ENCODE measurements around the gene SKI.

The SKI gene

DNA sequence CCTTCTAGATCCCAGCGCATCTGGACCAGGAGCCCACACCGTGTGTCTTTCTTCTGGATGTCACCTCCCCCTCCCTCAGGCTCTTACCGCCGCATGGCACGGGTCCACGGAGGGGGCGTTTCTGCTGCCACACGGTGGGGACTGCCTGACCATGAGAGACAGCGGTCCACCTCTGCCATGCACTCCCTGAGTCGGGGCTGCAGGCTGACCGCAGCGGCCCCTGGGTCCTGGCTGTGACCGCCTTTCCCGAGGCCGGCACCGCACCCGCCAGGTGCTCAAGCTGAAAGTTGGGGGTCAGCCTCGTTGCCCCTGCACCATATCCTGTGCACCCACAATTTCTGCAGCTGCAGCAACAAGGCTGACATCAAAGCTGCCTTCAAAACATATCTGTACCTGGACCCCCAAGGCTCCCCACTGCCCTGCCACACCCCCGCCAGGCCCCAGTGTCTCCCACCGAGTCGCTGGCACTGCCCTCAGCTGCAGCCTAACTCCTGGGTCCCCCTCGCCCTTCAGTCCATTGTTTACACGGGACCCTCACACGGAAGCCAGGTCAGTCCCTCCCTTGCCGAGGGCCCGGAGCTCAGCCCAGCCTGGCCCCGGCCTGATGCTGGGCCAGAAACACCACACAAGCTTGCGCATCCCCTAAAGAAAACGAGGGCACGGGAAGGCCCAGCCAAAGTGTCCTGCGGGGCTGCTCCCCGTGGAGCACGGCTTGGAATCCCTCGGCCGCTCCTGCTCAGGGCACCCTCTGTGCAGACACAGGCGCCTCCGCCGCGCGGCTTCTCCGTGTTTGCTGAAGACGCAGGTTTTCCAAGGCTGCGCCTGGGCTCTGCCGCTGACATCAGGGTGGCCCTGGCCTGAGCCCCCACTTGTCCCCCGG lies 111.3 kb downstream of the SKI start:
- Histone ChIP-seq H3K27me3 (replicated peaks; ENCODE audit: control insufficient read depth, insufficient read depth, low read length, poor library complexity, severe bottlenecking) (no peaks in the 10 kb centered on the region), H3K4me3 (ENCODE audit: insufficient read depth, low read depth, low read length, poor library complexity, severe bottlenecking) (no peak overlapping the region), H3K36me3 (ENCODE audit: control insufficient read depth, insufficient read depth, low read length) (no peaks in the 10 kb centered on the region), H3K9me3 (ENCODE audit: control insufficient read depth, low read length) (no peaks in the 10 kb centered on the region), H3K4me1 (ENCODE audit: control insufficient read depth, insufficient read depth, low read length, poor library complexity, severe bottlenecking) (no peaks in the 10 kb centered on the region), H3K27ac (ENCODE audit: insufficient read depth, low read length, poor library complexity, severe bottlenecking) (no peak overlapping the region)
- DNase-seq, result no peak

DNA sequence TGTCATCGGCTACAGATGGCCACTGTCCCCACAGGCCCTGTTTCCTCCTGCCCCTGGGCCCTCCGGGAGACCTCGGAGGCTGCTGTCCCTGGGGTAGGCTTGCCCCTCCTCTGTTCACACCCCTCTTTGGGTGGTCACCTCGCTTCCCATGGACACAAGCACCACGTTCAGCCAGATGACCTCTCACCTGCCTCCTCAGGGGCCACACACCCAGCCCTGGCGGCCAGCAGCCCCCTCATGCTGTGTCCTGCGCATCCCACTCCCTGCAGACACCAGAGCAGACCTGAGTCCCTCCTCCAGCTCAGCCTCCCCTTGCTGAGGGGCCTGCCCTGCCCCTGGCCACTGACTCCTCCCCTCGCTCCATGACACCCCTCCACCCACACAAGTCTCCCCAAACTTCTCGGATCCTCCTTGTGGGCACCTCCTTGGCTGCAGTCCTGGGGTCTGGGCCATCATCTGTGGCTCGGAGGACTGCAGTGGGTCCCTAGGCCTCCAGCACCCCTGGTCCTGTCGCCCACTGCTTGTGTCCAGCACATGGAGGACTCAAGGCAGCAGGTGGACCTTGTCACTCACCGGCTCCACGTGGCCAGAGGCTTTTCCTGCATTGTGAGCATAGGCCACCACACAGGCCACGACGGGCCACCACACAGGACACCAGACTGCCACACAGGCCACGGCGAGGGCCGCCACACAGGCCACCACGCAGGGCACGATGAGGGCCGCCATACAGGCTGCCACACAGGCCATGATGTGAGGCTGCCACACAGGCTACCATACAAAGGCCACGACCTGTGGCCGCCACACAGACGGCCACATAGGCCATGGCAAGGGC lies 112.2 kb downstream of the SKI start:
- H3K36me3 ChIP-seq (ENCODE audit: control insufficient read depth, insufficient read depth, low read length), result no peaks in the 10 kb centered on the region
- no peak overlapping the region for H3K4me3 ChIP-seq (ENCODE audit: insufficient read depth, low read depth, low read length, poor library complexity, severe bottlenecking)
- H3K27me3 ChIP-seq (replicated peaks; ENCODE audit: control insufficient read depth, insufficient read depth, low read length, poor library complexity, severe bottlenecking), result no peaks in the 10 kb centered on the region
- H3K4me1 ChIP-seq (ENCODE audit: control insufficient read depth, insufficient read depth, low read length, poor library complexity, severe bottlenecking), result no peaks in the 10 kb centered on the region
- no peak for DNase-seq
- no peak overlapping the region for H3K27ac ChIP-seq (ENCODE audit: insufficient read depth, low read length, poor library complexity, severe bottlenecking)
- H3K9me3 ChIP-seq (ENCODE audit: control insufficient read depth, low read length), result no peaks in the 10 kb centered on the region

DNA sequence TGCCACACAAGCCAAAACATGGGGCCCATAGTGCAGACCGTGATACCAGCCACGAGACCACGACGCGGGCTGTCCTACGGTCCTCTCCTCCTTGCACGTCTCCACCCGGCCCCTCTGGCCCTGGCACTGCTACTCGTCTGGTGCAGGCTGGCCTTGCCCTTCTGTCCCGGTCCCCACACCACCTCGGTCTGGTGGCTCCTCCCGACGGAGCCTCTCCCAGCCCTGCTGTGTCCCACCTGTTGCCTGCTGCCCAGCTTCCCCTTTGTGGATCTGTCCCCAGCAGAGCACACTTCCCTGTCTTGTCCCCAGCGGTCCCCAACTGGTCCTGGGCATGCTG lies 112.8 kb downstream of the SKI start:
- Histone ChIP-seq H3K4me3 (ENCODE audit: insufficient read depth, low read depth, low read length, poor library complexity, severe bottlenecking) (no peak overlapping the region), H3K9me3 (ENCODE audit: control insufficient read depth, low read length) (no peaks in the 10 kb centered on the region), H3K27me3 (replicated peaks; ENCODE audit: control insufficient read depth, insufficient read depth, low read length, poor library complexity, severe bottlenecking) (no peaks in the 10 kb centered on the region), H3K4me1 (ENCODE audit: control insufficient read depth, insufficient read depth, low read length, poor library complexity, severe bottlenecking) (no peaks in the 10 kb centered on the region), H3K27ac (ENCODE audit: insufficient read depth, low read length, poor library complexity, severe bottlenecking) (no peak overlapping the region), H3K36me3 (ENCODE audit: control insufficient read depth, insufficient read depth, low read length) (no peaks in the 10 kb centered on the region)
- DNase-seq, result no peak

DNA sequence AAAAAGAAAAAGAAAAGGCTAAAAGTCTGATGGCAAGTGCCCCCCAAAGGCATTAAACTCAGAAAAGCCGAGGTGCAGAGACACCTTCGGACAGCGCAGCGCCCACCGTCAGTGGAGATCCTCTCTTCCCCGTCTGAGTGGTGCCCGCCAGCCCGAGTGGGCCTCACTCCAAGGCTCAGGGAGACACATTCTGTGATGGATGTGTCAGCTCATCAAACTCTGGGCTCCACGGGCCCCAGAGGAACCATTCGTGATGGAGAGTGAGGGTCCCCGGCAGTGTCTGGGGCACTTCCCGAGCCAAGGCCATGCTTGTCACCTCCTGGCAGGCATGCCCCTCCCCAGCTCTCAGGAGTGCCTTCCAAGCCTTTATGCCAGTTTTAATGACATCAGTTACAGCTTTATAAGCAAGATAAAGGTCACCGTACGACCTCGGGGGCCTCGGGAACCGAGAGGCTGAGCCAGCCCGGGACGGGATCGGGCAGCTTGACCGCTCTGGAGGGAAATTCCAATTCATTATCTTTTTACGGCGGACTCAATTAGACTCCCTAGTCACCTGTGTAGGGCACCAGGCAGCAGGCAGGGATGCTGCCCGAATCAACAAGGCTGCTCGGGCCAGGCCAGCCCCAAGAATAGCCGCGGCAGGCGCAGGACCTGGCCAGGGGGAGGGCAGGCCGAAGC lies 113.7 kb downstream of the SKI start:
- no peak overlapping the region for H3K4me3 ChIP-seq (ENCODE audit: insufficient read depth, low read depth, low read length, poor library complexity, severe bottlenecking)
- no peaks in the 10 kb centered on the region for H3K9me3 ChIP-seq (ENCODE audit: control insufficient read depth, low read length)
- no peaks in the 10 kb centered on the region for H3K27me3 ChIP-seq (replicated peaks; ENCODE audit: control insufficient read depth, insufficient read depth, low read length, poor library complexity, severe bottlenecking)
- H3K4me1 ChIP-seq (ENCODE audit: control insufficient read depth, insufficient read depth, low read length, poor library complexity, severe bottlenecking), result no peaks in the 10 kb centered on the region
- no peak for DNase-seq
- H3K27ac ChIP-seq (ENCODE audit: insufficient read depth, low read length, poor library complexity, severe bottlenecking), result no peak overlapping the region
- H3K36me3 ChIP-seq (ENCODE audit: control insufficient read depth, insufficient read depth, low read length), result no peaks in the 10 kb centered on the region

DNA sequence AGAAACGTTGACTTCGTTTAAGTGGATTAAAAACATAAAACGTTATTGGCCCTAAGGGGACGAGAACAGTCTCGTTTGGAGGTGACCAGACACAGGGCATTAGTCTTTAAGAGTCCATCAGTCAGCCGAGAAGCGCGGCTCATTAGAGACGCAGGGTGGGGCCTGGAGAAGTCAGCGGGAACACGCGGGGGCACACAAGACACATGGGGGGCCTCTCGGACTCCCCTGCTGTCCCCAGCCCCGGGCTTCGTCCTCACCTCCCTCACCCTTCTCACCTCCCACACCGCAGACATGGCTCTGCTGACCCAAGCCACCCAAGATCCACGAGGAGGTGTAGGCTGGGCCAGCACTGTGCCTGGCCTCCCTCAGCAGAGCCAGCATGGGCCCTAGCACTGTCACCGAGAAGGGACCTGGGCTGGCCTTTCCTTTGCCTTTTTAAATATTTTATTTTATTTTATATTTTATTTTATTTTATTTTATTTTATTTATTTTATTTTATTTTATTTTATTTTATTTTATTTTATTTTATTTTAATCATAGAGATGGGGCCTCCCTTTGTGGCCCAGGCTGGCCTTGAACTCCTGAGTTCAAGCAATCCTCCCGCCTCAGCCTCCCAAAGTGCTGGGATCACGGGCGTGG lies 114.4 kb downstream of the SKI start:
- Histone ChIP-seq H3K4me1 (ENCODE audit: control insufficient read depth, insufficient read depth, low read length, poor library complexity, severe bottlenecking) (no peaks in the 10 kb centered on the region), H3K27ac (ENCODE audit: insufficient read depth, low read length, poor library complexity, severe bottlenecking) (no peak overlapping the region), H3K9me3 (ENCODE audit: control insufficient read depth, low read length) (no peaks in the 10 kb centered on the region), H3K36me3 (ENCODE audit: control insufficient read depth, insufficient read depth, low read length) (no peaks in the 10 kb centered on the region), H3K4me3 (ENCODE audit: insufficient read depth, low read depth, low read length, poor library complexity, severe bottlenecking) (no peak overlapping the region), H3K27me3 (replicated peaks; ENCODE audit: control insufficient read depth, insufficient read depth, low read length, poor library complexity, severe bottlenecking) (no peaks in the 10 kb centered on the region)
- no peak for DNase-seq

DNA sequence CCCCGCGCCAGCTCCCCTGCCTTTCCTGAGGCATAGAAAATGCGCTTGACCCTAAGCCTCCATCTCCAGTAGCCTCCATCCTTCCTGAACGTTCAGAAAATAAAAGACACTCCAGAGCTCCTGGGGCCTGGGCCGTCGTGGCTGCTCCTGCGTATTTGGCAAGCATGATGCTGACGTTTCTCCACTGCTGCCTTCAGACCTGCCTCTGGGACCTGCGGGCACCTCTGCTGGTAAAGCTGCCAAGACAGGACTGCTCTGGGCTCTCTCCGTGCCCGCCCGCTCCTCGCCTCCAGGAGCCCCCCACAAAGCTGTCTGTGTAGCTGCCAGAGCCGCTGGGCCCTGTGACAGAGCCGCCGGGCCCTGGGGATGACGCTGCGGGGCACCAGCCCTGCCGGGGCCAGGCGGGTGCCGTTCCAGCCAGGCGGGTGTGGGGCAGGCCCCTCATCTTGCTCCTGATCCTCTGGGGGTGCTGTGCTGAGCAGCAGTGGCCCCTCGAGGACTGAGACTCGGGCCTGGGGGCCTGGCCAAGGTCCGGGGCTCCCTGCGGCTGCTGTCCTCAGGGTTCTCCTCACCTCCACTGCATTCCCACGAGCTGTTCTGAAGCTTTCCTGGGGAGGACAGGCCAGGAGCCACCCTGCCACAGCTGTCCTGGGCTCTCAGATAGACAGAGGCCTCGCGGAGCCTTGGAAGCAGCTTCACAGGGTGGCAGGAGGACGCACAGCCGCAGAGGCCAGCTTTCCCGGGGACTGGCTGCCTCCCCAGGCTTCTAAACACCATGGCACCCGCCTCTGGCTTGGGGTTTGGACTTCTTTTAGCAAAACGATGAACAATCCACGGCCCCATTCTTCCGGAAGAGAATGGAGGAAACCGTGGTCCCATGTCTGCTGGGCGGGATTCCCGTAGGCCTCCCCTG lies 115.2 kb downstream of the SKI start:
- H3K9me3 ChIP-seq (ENCODE audit: control insufficient read depth, low read length), result no peaks in the 10 kb centered on the region
- H3K27ac ChIP-seq (ENCODE audit: insufficient read depth, low read length, poor library complexity, severe bottlenecking), result no peak overlapping the region
- no peak overlapping the region for H3K4me3 ChIP-seq (ENCODE audit: insufficient read depth, low read depth, low read length, poor library complexity, severe bottlenecking)
- no peak for DNase-seq
- no peaks in the 10 kb centered on the region for H3K27me3 ChIP-seq (replicated peaks; ENCODE audit: control insufficient read depth, insufficient read depth, low read length, poor library complexity, severe bottlenecking)
- no peaks in the 10 kb centered on the region for H3K36me3 ChIP-seq (ENCODE audit: control insufficient read depth, insufficient read depth, low read length)
- H3K4me1 ChIP-seq (ENCODE audit: control insufficient read depth, insufficient read depth, low read length, poor library complexity, severe bottlenecking), result no peaks in the 10 kb centered on the region

DNA sequence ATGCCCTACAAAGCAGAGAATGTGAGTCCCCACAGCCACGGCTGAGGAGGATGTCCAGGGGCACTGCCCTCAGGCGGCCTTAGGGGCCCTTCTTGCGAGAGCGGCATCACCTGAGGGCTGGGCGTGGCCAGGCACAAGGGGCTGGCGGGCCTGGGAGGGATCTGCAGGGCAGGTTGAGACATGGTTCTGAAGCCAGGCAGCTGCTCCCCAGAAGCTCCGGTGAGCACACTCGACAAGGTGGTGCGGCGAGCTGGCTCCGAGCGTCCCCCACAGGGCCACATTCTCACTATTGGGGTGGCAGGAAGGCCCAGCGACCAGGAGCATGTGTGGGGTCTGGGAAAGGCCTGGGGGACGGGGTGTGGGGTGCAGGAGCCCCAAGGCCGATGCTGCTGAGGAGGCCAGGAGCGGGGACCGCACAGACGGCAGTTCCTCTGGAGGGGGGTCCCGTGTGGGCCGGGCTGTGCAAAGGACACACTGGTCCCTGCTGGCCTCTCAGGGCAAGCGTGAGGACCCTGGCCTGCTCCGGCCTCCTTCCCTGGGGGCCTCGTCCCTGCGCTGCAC lies 116.1 kb downstream of the SKI start:
- Histone ChIP-seq H3K4me1 (ENCODE audit: control insufficient read depth, insufficient read depth, low read length, poor library complexity, severe bottlenecking) (no peaks in the 10 kb centered on the region), H3K36me3 (ENCODE audit: control insufficient read depth, insufficient read depth, low read length) (no peaks in the 10 kb centered on the region), H3K27ac (ENCODE audit: insufficient read depth, low read length, poor library complexity, severe bottlenecking) (no peak overlapping the region), H3K4me3 (ENCODE audit: insufficient read depth, low read depth, low read length, poor library complexity, severe bottlenecking) (no peak overlapping the region), H3K27me3 (replicated peaks; ENCODE audit: control insufficient read depth, insufficient read depth, low read length, poor library complexity, severe bottlenecking) (no peaks in the 10 kb centered on the region), H3K9me3 (ENCODE audit: control insufficient read depth, low read length) (no peaks in the 10 kb centered on the region)
- no peak for DNase-seq

DNA sequence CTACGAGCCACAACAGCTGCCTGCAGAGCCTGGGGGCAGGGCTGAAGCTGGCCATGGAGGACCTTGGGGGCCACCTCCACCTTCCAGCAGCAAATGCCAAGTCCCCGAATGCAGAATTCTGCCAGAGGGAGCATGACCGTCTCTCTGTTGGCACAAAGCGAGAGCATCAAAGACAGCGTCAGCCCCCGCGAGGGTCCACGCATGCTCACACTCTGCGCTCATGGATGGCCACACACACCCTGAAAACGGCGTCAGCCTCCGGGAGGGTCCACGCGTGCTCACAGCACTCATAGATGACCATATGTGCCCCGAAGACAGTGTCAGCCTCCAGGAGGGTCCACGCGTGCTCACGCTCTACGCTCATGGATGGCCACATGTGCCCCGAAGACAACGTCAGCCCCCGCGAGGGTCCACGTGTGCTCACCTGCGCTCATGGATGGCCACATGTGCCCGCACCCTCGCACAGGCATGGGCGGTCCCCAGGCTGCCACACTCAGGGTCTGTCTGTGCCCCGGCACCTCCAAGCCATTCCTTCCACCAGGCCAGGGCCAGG lies 116.7 kb downstream of the SKI start:
- Histone ChIP-seq H3K4me3 (ENCODE audit: insufficient read depth, low read depth, low read length, poor library complexity, severe bottlenecking) (no peak overlapping the region), H3K27me3 (replicated peaks; ENCODE audit: control insufficient read depth, insufficient read depth, low read length, poor library complexity, severe bottlenecking) (no peaks in the 10 kb centered on the region), H3K36me3 (ENCODE audit: control insufficient read depth, insufficient read depth, low read length) (no peaks in the 10 kb centered on the region), H3K27ac (ENCODE audit: insufficient read depth, low read length, poor library complexity, severe bottlenecking) (no peak overlapping the region), H3K4me1 (ENCODE audit: control insufficient read depth, insufficient read depth, low read length, poor library complexity, severe bottlenecking) (no peaks in the 10 kb centered on the region), H3K9me3 (ENCODE audit: control insufficient read depth, low read length) (no peaks in the 10 kb centered on the region)
- DNase-seq, result no peak
